ENCODE data around the gene TEX14. TPM values are rescaled to one million over a fixed set of nuclear protein-coding genes. Genes with fewer than 3 reads are reported as not detected.

Gene TEX14
- total and polyA plus RNA-seq, 2 donors (not counting 3 experiments of a cell fraction or from before 2014, with no cell fraction given), result 0.10 TPM; not detected in 1

GRCh38 chr17:58617563-58617962 is 74.3 kb downstream of the TEX14 start:
- no peaks in the 10 kb centered on the region for H3K9me3 ChIP-seq (replicated peaks; ENCODE audit: control insufficient read depth, insufficient read depth, low read length)
- H3K79me2 ChIP-seq (ENCODE audit: control insufficient read depth, insufficient read depth, low read length), result no peaks in the 10 kb centered on the region
- H3K4me1 ChIP-seq (ENCODE audit: control insufficient read depth, extremely low read depth, insufficient read depth, low read length), result peaks cover 4% of the 10 kb centered on the region
- TF ChIP-seq MAX (IDR thresholded peaks at IDR 0.05; ENCODE audit: insufficient read depth, insufficient read length), result no peak
- no peak for TF ChIP-seq FOS (IDR thresholded peaks at IDR 0.05; ENCODE audit: borderline replicate concordance, insufficient read depth, low read length)
- TF ChIP-seq CTCF (IDR thresholded peaks at IDR 0.05; ENCODE audit: extremely low read depth in 1 of 2, insufficient read depth in 1 of 2, low read depth in 1 of 2, low read length in 2 of 2), result no peak
- no peak for TF ChIP-seq EZH2 (IDR thresholded peaks at IDR 0.05; ENCODE audit: borderline replicate concordance, low read depth, low read length, severe bottlenecking)
- TF ChIP-seq GATA2 (IDR thresholded peaks at IDR 0.05; ENCODE audit: insufficient read depth, insufficient read length, low read depth, low read length), result no peak
- no peak for TF ChIP-seq POLR2AphosphoS5 (IDR thresholded peaks at IDR 0.05; ENCODE audit: insufficient read depth, low read depth, low read length)
- FAIRE-seq, result no peak
- H2AFZ ChIP-seq (ENCODE audit: low read depth, low read length), result no peak overlapping the region
- BruUV-seq (replicated peaks), result no TSS peak
- peaks cover 0 to 3% of the 10 kb centered on the region in 2 experiments for H3K27me3 ChIP-seq (ENCODE audit: control insufficient read depth in 2 of 2, insufficient read depth in 2 of 2, low read length in 2 of 2)
- no peak overlapping the region for H3K4me3 ChIP-seq (replicated peaks in 1 of 3; ENCODE audit: insufficient read depth in 1 of 3, low read depth in 1 of 3, low read length in 3 of 3)
- dilution Hi-C loops (cut with MboI; ENCODE audit: extremely low pct_ligation_motif_present, low sequenced_read_pairs) (no loop called here), intact Hi-C loops (cut with micrococcal nuclease) (no loop called here)
- ChIA-PET CTCF (interaction anchor here (1.6 kb wide), 1 partner anchor 20 kb away, joined by 5 read pairs; no protein-coding TSS in a partner anchor), POLR2A (no interaction called here)
- no peaks in the 10 kb centered on the region for H3K9me1 ChIP-seq (replicated peaks; ENCODE audit: control insufficient read depth, extremely low read depth, insufficient read depth, low read length)
- no peaks in the 10 kb centered on the region for H3K36me3 ChIP-seq (ENCODE audit: control insufficient read depth in 2 of 2, extremely low read depth in 1 of 2, insufficient read depth in 2 of 2, low read length in 2 of 2)
- H3K9ac ChIP-seq (replicated peaks; ENCODE audit: extremely low read depth, insufficient read depth, low read length), result no peak overlapping the region
- H4K20me1 ChIP-seq (replicated peaks; ENCODE audit: control insufficient read depth, extremely low read depth, insufficient read depth, low read length), result no peaks in the 10 kb centered on the region
- no peak for DNase-seq (ENCODE audit: low read depth, low spot score)
- no peak overlapping the region for H3K4me2 ChIP-seq (ENCODE audit: insufficient read depth, low read length)
- no peak overlapping the region for H3K27ac ChIP-seq (ENCODE audit: insufficient read depth, low read depth, low read length)

All from endothelial cell of umbilical vein (primary cell).